ENCODE measurements around the gene EPHX1.
A peak's percentile ranks its signal among the peaks of the same experiment; 100 is the strongest.
"Not testable (repeated sequence)": the region's sequence is repeated elsewhere in the genome, so short reads cannot be mapped to it uniquely, and the experiment has no call there.

EPHX1 gene

DNA sequence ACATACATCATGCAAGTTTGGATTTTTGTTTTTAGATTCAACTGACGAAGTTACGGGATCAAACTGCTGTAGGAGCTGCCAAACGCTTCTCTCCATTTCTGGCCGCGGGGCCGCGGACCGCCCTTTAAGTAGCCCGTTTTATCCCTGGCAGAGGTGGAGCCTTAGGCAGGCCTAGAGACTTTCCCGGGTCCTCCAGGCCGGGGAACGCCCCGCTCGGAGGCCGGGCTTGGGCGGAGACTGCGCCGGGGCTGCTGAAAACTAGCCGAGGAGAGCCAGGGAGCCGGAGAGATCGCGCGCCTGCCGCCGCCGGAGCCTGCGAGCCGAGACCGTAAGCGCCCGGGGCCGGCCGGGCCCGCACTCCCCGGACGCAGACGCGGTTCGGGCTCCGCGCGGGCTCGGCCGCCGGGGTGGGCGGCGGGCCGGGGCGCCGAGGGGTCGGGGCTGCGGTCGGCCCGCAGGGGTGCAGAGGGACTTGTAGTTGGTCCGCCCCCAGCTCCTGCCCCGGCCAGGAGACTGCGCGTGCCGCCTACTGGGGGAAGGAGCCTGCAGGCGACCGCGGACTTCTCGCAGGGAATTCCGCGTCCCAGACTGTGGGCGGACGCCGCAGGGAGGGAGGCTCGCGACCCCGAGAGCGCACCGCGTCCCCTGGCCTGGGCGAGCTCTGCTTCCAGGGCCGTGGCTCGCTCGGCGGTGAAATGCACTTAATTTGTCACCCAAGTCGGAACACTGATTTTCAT, at the start of gene EPHX1:
TSS of gene EPHX1 (plus strand) at position 283 of the 737 bp plus-strand sequence. CDS start 18,606 bp downstream, outside the sequence.
- DNase-seq: peak; percentile 82

GRCh38 chr1:225760531-225760930, 49.4 kb upstream of the EPHX1 start:
- DNase-seq: no peak

- DNase-seq: not testable (repeated sequence)
Observed at GRCh38 chr1:225761395-225761794, 48.5 kb upstream of the EPHX1 start.

DNA sequence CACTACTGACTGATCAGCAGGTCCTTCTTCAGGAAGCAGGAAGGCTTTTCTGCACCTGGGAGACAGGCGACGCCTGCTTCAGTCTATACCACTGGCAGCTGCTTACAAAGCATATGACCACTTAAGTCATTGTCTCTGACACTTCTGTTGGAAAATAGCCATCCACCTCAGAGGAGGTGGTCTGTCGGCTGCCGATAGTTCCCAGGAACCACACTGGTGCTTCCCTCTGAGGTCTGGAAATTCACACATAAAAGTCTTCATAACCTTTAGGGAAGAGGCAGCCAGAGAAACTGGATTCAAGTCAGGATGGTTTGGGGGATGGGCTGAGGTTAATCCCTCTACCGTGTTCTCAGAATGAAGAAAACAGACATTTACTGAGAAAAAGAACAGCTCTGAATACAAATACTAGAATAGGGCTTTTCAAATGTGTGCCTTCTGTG, 47.9 kb upstream of the EPHX1 start:
- no peak for DNase-seq

GRCh38 chr1:225762444-225762843, 47.5 kb upstream of the EPHX1 start:
- DNase-seq: no peak

DNA sequence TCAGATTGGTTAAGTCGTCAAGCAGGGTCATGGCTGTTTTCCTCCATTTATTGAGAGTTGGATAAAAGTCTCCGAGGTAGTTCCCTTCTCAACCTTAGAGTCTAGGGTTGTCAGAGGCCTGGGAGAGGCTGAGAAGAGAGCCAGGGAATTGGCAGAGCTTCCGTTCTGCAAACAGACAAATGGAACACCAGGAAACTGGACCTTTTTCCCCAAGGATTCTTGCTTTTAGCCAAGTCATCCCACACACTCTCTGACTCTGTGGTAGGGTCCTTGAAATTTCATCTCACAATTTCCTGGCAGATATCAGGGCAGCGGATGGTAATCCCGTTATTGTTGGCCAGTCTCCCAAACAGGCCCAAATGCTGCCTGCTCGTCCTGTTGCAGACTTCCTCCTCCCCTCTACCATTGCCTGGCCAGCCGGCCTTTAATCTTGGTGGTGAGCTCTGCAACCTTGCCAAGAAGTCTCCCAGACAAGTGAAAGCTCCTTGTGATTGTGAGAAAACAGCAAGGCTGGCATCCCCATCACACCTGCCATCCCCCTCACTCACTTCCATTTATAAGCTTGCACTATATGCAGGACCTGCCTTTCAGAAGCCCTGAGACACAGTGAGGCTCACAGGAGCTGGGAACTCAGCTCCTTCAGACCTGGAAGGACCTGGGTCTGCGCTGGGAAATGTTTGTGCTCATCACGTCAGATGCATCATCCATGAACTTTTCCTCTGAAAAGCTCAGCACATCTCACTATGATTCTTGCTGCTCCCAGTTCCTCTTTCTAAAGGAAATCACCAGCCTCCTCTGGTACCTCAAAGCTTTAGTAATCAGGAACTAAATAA, 46.0 kb upstream of the EPHX1 start:
- DNase-seq: no peak

- DNase-seq: no peak
Observed at GRCh38 chr1:225765982-225766674, 43.8 kb upstream of the EPHX1 start.

- DNase-seq: no peak
Observed at GRCh38 chr1:225766967-225767633, 42.8 kb upstream of the EPHX1 start.

GRCh38 chr1:225767634-225768540, 42.0 kb upstream of the EPHX1 start:
- no peak for DNase-seq

DNA sequence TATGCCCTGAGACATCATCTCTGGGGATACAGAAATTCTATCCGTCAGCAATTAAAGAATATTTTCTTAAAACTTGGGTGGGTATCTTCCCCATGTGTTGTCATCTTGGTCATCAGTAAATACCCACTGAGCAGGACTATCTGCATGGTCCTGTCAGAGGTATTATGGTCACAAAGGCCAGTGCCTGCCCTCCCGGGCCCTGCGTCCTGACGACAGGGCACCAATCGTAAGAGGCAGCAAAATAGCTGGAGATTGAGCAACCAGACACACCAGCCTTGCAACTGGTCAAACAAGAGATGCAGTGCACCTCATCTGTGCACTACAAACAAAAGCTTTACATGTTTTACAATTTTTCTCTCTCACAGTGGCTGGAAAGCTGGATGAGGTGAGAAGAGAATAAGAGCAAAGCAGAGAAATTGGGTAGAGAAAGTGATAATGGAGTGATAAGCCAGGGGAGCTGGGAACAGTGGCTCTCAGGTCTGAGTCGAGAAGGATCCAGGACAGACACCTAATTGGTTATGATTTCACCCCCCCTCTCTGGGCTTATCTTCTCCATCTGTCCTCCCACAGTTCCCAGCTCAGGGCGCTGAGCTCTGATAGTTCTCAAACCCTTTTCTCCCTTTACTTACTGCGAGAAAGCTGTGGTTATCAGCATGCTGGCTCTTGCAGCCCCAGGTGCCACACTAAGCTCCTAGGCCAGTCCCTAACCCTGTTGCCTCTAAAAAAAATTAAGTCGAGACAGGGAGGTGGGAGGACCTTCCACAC, 41.1 kb upstream of the EPHX1 start:
- DNase-seq: no peak

GRCh38 chr1:225769687-225770086, 40.2 kb upstream of the EPHX1 start:
- DNase-seq: no peak

- DNase-seq: no peak
Observed at GRCh38 chr1:225770561-225771248, 39.2 kb upstream of the EPHX1 start.

- no peak for DNase-seq
Observed at GRCh38 chr1:225771661-225772322, 38.1 kb upstream of the EPHX1 start.

- DNase-seq: peak; percentile 41
Observed at GRCh38 chr1:225772323-225772768, 37.6 kb upstream of the EPHX1 start.

DNA sequence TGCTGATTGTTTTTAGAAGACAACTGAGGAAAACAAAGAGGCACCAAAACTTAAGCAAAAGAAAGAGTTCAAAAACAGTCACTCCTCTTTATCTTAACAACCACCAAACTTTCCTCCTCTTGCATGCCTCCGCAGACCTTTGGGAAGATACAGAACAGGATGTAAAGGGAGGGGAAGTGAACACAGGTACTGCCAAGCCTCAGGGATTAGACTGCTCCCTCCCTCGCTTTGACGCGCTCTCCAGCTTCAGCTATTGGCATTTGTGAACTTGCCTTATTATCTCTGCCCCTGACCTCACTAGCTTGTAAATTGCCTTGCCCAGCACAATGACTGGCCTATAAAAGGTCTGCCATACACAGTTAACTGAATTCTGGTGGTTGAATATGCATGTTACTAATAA, 37.1 kb upstream of the EPHX1 start:
- no peak for DNase-seq

- DNase-seq: no peak
Observed at GRCh38 chr1:225774281-225775147, 35.4 kb upstream of the EPHX1 start.

DNA sequence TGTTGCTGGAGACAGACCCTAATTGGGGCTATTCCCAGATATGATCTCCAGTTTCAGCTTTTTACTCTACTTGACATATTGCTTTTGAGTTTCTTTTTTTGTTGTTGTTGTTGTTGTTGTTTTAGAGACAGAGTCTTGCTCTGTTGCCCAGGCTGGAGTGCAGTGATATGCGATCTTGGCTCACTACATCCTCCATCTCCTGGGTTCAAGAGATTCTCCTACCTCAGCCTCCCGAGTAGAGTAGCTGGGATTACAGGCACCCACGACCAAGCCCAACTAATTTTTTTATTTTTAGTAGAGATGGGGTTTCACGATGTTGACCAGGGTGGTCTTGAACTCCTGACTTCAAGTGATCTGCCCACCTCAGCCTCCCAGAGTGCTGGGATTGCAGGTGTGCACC, 33.6 kb upstream of the EPHX1 start:
- no peak for DNase-seq

DNA sequence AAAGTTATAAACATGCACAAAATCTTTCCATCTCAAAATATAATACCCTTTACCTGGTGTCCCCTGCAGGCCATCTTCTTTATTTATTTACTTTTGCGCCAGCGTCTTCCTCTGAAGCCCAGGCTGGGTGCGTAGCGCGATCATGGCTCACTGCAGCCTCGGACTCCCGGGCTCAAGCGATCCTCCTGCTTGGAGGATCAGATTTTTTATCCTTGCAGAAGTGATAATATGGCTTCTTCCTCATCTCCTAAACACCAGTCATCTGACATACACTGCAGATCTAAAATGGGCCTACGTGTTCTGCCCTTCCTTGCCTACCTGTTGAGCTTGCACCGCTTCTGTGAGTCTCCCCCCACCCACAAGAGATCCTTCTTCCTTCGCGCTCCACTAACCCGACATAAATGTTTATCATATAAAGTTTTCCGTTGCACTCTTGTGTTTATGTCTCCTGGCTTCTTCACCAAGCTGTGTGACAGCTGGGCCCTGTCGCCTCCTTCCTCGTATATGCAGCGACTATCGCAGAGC, 32.8 kb upstream of the EPHX1 start:
- no peak for DNase-seq
